AG04449 (cell line): ENCODE results near the gene ZIC1.

Source experiments
- CTCF ChIA-PET: fragments of 350-600 bp; formaldehyde crosslinking; extraction: SDS; loops from one replicate; lab custom pipeline; 2021; ENCODE audit warnings: antibody characterized with exemption; lab: Yijun Ruan, JAX
- POLR2A ChIA-PET: fragments of 400-600, 350-600 bp; formaldehyde crosslinking; extraction: SDS; loops from one replicate; lab custom pipeline; 2020; ENCODE audit warnings: antibody characterized with exemption, inconsistent platforms; lab: Yijun Ruan, JAX
- DNase-seq: peaks from one replicate; pipeline ENCODE4 v3.0.0-alpha.2; 2010; ENCODE audit warnings: low read depth, low spot score
- H3K4me3 ChIP-seq: 2 replicates; pipeline ENCODE4 v1.5.1; 2011; ENCODE audit warnings: low read depth, mild to moderate bottlenecking, control low read depth, low read length
- CTCF ChIP-seq: IDR thresholded peaks from one replicate; pipeline ENCODE4 v1.5.1; 2011; ENCODE audit warnings: mild to moderate bottlenecking, moderate library complexity, low read length, control low read depth, inconsistent platforms; ENCODE audit not compliant: insufficient read depth; ENCODE audit errors: missing control alignments

Gene ZIC1

DNA sequence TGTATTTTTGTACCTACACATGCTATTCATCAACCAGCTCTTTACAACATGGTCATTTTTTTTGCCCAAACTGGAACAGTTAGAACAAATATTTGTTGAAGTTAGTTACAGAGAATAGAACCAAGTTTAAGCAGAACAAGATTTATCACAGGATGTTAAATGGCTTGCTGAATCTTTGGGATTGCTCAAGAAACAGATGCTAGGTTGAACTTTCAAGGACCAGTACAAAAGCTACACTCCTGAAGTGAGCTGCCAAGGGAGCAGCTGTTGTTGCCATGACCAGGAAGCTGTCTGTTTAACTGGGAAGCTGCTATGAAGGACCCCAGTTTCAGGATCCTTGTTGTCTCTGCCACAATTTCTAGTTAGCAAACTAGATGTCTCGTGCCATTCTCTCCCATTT is 53.7 kb downstream of the ZIC1 start:
- CTCF ChIA-PET, result no interaction called here
- POLR2A ChIA-PET, result no interaction called here
- H3K4me3 ChIP-seq, result no peak overlapping the region
- TF ChIP-seq CTCF, result no peak
- no peak for DNase-seq
